Activated T-cell treated with anti-CD3 and anti-CD28 coated beads, Interleukin-2, amount 50 U/mL, for 4 hours (primary cell): ENCODE measurements around the gene KRTAP9-1. TPM values are rescaled to one million over a fixed set of nuclear protein-coding genes. Genes with fewer than 3 reads are reported as not detected.
"Not testable (repeated sequence)": the region's sequence is repeated elsewhere in the genome, so short reads cannot be mapped to it uniquely, and the experiment has no call there.

Source experiments
- ATAC-seq, 2 donors: fragments of 200-7000 bp; cut with Tn5 transposase; one replicate each; pipeline ENCODE4 v1.10.0; 2021
- DNase-seq: peaks from one replicate; pipeline ENCODE4 v3.0.0-alpha.2; 2020
- H3K27me3 Mint-ChIP-seq: one replicate; pipeline ENCODE4 v1.8.0; 2021; ENCODE audit warnings: low read depth, mixed read lengths
- H3K36me3 Mint-ChIP-seq: one replicate; pipeline ENCODE4 v1.8.0; 2022; ENCODE audit warnings: mixed read lengths; ENCODE audit not compliant: insufficient read depth
- H3K4me1 Mint-ChIP-seq: one replicate; pipeline ENCODE4 v1.8.0; 2021; ENCODE audit warnings: low read depth, mixed read lengths
- H3K4me3 Mint-ChIP-seq: one replicate; pipeline ENCODE4 v1.8.0; 2021; ENCODE audit warnings: mild to moderate bottlenecking, moderate library complexity, mixed read lengths
- H3K9me3 Mint-ChIP-seq: one replicate; pipeline ENCODE4 v1.8.0; 2021; ENCODE audit warnings: mixed read lengths
- total RNA-seq, 3 donors: library from RNA; stranded (reverse); gene quantifications; one replicate each; pipeline ENCODE4 v1.2.1, GENCODE V29; 2021

The KRTAP9-1 gene
- total RNA-seq, 3 donors from 2014 or later = not detected

DNA sequence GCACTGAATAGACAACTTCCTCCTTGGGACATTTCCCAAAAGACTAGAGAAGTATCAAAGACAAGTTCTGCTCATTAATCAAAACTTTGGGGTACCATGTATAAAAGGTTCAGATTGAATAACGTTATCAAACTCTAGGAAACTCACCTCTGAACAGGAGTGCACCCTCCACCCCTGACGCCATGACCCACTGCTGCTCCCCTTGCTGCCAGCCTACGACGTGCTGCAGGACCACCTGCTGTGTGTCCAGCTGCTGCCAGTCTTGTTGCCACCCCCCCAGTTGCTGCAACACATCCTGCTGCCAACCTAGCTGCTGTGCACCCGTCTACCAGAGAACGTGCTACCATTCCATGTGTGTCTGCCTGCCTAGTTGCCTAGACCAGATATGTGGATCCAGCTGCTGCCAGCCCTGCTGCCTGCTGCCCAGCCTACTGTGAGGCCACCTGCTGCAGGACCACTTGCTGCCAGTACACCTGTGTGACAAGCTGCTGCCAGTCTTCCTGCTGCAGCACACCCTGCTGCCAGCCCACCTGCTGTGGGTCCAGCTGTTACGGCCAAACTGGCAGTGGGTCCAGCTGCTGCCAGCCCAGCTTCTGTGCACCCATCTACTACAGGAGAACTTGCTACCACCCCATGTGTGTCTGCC lies 23.0 kb downstream of the KRTAP9-1 start:
- Mint-ChIP-seq H3K4me3 (no peak overlapping the region), H3K36me3 (no peaks in the 10 kb centered on the region), H3K27me3 (peaks cover 19% of the 10 kb centered on the region), H3K4me1 (peaks cover 12% of the 10 kb centered on the region), H3K9me3 (peaks cover 4% of the 10 kb centered on the region)
- DNase-seq = no peak
- ATAC-seq = no peak

DNA sequence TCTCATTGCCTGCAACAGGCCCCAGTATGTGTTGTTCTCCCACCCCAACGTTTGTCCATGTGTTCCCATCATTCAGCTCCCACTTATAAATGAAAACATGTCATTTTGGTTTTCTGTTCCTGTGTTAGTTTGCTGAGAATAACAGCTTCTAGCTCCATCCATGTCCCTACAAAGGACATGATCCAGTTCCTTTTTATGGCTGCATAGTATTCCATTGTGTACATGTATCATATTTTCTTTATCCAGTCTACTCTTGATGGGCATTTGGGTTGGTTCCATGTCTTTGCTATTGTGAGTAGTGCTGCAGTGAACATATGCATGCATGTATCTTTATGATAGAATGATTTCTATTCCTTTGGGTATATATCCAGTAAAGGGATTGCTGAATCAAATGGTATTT lies 26.0 kb downstream of the KRTAP9-1 start:
- ATAC-seq = no peak
- Mint-ChIP-seq H3K9me3 (peaks cover 5% of the 10 kb centered on the region), H3K4me3 (no peak overlapping the region), H3K27me3 (peaks cover 5% of the 10 kb centered on the region), H3K4me1 (peaks cover 12% of the 10 kb centered on the region), H3K36me3 (peaks cover 2% of the 10 kb centered on the region)
- DNase-seq = no peak

DNA sequence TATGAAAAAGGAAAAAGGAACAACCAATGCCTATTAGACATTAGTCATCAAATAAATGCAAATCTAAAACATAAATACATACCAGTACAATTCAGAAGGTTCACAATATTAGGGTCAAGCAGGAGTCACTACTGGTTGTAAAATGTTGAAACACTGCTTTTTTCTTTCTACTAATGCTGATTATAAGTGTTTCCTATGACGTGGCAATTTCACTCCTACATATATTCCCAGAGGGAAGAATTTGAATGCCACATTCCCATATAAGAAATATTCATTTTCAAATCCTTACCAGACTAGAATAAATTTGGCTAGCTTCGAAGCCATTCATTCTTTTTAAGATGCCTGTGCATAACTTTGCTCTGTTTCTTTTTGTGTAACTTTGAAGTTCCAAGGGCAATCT lies 34.1 kb downstream of the KRTAP9-1 start:
- ATAC-seq = no peak
- peaks cover 2% of the 10 kb centered on the region for H3K36me3 Mint-ChIP-seq
- H3K27me3 Mint-ChIP-seq = peaks cover 18% of the 10 kb centered on the region
- H3K4me3 Mint-ChIP-seq = no peak overlapping the region
- H3K4me1 Mint-ChIP-seq = no peaks in the 10 kb centered on the region
- H3K9me3 Mint-ChIP-seq = peaks cover 5% of the 10 kb centered on the region
- DNase-seq = no peak

DNA sequence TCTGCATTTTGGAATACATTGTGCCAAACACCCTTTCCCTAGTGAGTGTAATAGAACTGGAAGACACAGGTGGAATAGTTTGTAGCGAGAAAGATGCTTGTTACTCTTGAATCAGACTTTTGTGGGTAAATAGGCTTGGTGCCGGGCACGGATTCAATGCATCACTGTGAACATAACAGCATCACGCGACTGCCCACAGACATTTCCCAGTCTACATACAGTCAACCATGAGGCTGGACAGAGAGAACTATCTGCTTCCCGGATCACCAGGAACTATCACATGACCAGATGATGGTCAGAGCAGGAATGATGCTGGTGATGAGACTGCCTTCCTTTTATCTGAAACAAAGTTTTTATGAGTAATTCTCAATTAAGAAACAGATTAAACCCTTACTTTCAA lies 36.4 kb downstream of the KRTAP9-1 start:
- ATAC-seq (no peak), DNase-seq (no peak)
- no peaks in the 10 kb centered on the region for H3K9me3 Mint-ChIP-seq
- no peak overlapping the region for H3K4me3 Mint-ChIP-seq
- peaks cover 3% of the 10 kb centered on the region for H3K4me1 Mint-ChIP-seq
- peaks cover 21% of the 10 kb centered on the region for H3K27me3 Mint-ChIP-seq
- no peaks in the 10 kb centered on the region for H3K36me3 Mint-ChIP-seq

DNA sequence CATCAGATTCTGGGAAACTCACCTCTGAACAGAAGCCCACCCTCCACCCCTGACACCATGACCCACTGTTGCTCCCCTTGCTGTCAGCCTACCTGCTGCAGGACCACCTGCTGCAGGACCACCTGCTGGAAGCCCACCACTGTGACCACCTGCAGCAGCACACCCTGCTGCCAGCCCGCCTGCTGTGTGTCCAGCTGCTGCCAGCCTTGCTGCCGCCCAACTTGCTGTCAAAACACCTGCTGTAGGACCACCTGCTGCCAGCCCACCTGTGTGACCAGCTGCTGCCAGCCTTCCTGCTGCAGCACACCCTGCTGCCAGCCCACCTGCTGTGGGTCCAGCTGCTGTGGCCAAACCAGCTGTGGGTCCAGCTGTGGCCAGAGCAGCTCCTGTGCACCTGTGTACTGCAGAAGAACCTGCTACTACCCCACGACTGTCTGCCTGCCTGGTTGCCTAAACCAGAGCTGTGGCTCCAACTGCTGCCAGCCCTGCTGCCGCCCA lies 37.0 kb downstream of the KRTAP9-1 start, which contains the start of gene KRTAP9-2:
Gene KRTAP9-2, plus strand, starts transcription at position 51 of the 498 bp plus-strand sequence. Its CDS starts 7 bp downstream, at position 58.
- H3K27me3 Mint-ChIP-seq = peaks cover 21% of the 10 kb centered on the region
- ATAC-seq, DNase-seq, H3K9me3 Mint-ChIP-seq, H3K4me1 Mint-ChIP-seq, H3K4me3 Mint-ChIP-seq, H3K36me3 Mint-ChIP-seq: not testable (repeated sequence)

DNA sequence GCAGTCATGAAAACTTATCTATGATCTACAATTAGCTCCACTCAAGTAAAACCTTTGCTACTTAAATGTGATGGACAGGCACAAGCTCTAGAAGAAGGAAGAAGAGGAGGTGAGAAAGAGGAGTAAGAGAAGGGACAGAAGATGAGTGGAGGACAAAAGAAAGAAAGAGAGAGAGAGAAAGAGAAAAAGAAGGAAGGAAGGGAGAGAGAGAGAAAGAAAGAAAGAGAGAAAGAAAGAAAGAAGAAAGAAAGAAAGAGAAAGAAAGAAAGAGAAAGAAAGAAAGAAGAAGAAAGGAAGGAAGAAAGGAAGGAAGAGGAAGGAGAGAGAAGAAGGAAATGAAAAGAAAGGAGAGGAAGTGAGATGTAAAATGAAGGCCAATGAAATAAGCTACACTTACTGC lies 40.4 kb downstream of the KRTAP9-1 start:
- Mint-ChIP-seq H3K27me3 (peaks cover 23% of the 10 kb centered on the region), H3K9me3 (no peaks in the 10 kb centered on the region), H3K36me3 (no peaks in the 10 kb centered on the region), H3K4me1 (peaks cover 3% of the 10 kb centered on the region), H3K4me3 (no peak overlapping the region)
- no peak for DNase-seq
- ATAC-seq = no peak

DNA sequence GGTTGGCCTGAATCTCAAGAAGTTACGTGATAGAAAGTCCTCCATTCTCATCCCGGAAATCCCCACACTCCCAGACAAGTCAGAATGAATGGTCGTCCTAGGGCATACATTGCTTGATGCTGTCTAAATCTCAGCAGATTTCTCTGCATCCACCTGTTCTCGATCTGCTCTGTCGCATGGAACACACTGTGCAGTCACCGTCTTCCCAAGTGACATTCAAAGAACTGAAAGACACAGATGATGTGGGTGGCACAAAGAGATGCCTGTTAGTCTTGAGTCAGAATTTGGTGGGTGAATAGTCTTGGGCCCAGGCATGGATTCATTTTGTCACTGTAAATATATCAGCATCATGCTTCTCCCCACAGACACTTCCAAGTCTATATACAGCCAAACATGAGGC lies 42.0 kb downstream of the KRTAP9-1 start:
- no peak overlapping the region for H3K4me3 Mint-ChIP-seq
- ATAC-seq (no peak), DNase-seq (no peak)
- H3K9me3 Mint-ChIP-seq = no peaks in the 10 kb centered on the region
- H3K27me3 Mint-ChIP-seq = peaks cover 14% of the 10 kb centered on the region
- no peaks in the 10 kb centered on the region for H3K36me3 Mint-ChIP-seq
- peaks cover 3% of the 10 kb centered on the region for H3K4me1 Mint-ChIP-seq

DNA sequence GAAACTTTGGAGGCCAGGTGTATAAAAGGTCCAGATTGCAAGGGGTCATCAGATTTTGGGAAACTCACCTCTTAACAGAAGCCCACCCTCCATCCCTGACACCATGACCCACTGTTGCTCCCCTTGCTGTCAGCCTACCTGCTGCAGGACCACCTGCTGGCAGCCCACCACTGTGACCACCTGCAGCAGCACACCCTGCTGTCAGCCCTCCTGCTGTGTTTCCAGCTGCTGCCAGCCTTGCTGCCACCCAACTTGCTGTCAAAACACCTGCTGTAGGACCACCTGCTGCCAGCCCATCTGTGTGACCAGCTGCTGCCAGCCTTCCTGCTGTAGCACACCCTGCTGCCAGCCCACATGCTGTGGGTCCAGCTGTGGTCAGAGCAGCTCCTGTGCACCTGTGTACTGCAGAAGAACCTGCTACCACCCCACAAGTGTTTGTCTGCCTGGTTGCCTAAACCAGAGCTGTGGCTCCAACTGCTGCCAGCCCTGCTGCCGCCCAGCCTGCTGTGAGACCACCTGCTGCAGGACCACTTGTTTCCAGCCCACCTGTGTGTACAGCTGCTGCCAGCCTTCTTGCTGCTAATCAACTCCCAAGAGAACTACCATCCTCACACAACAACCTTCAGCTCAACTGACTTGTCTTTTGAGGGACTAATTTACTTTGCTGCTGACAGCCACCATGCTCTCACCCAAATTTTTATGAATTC lies 42.9 kb downstream of the KRTAP9-1 start, which contains the start of gene KRTAP9-3:
Gene KRTAP9-3, plus strand, starts transcription at position 51 of the 707 bp plus-strand sequence. Its CDS starts 53 bp downstream, at position 104.
- ATAC-seq, DNase-seq, H3K9me3 Mint-ChIP-seq, H3K4me1 Mint-ChIP-seq, H3K4me3 Mint-ChIP-seq, H3K36me3 Mint-ChIP-seq: not testable (repeated sequence)
- H3K27me3 Mint-ChIP-seq = peaks cover 13% of the 10 kb centered on the region

DNA sequence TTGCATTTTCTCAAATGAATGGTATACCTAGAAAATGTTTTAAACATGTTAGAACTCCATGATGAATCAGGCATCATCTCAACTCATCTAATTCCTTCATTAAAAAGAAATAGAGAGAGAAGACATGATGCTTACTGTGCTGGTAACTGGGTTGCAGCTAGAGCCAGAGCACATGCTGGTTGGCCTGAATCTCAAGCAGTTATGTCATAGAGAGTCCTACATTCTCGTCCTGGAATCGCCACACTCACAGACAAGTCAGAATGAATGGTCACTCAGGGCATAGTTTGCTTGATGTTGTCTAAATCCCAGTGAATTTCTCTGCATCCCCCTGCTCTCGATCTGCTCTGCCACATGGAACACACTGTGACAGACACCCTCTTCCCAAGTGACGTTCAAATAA lies 47.4 kb downstream of the KRTAP9-1 start:
- H3K9me3 Mint-ChIP-seq, H3K4me1 Mint-ChIP-seq, H3K36me3 Mint-ChIP-seq, H3K27me3 Mint-ChIP-seq, ATAC-seq, DNase-seq, H3K4me3 Mint-ChIP-seq: not testable (repeated sequence)

DNA sequence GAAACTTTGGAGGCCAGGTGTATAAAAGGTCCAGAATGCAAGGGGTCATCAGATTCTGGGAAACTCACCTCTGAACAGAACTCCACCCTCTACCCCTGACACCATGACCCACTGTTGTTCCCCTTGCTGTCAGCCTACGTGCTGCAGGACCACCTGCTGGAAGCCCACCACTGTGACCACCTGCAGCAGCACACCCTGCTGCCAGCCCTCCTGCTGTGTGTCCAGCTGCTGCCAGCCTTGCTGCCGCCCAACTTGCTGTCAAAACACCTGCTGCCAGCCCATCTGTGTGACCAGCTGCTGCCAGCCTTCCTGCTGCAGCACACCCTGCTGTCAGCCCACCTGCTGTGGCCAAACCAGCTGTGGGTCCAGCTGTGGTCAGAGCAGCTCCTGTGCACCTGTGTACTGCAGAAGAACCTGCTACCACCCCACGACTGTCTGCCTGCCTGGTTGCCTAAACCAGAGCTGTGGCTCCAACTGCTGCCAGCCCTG lies 48.3 kb downstream of the KRTAP9-1 start, which contains the start of gene KRTAP9-8:
Gene KRTAP9-8, plus strand, starts transcription at position 51 of the 489 bp plus-strand sequence. Its CDS starts 53 bp downstream, at position 104.
- DNase-seq, H3K4me1 Mint-ChIP-seq, ATAC-seq, H3K9me3 Mint-ChIP-seq, H3K4me3 Mint-ChIP-seq, H3K36me3 Mint-ChIP-seq, H3K27me3 Mint-ChIP-seq: not testable (repeated sequence)

Other genes with a start within 250 kb of the KRTAP9-1 start
- gene KRT39, start 222.9 kb upstream of the KRTAP9-1 start, total RNA-seq = not detected
- not detected for gene KRT40, start 205.6 kb upstream of the KRTAP9-1 start, total RNA-seq
- gene KRTAP3-3, start 195.7 kb upstream of the KRTAP9-1 start, total RNA-seq = not detected
- gene KRTAP3-2, start 190.0 kb upstream of the KRTAP9-1 start, total RNA-seq = not detected
- gene KRTAP3-1, start 180.8 kb upstream of the KRTAP9-1 start, total RNA-seq = not detected
- gene KRTAP1-5, start 162.7 kb upstream of the KRTAP9-1 start, total RNA-seq = not detected
- not detected for gene KRTAP1-4, start 159.7 kb upstream of the KRTAP9-1 start, total RNA-seq
- not detected for gene KRTAP1-3, start 155.0 kb upstream of the KRTAP9-1 start, total RNA-seq
- not detected for gene KRTAP1-1, start 148.4 kb upstream of the KRTAP9-1 start, total RNA-seq
- not detected for gene KRTAP2-1, start 142.6 kb upstream of the KRTAP9-1 start, total RNA-seq
- not detected for gene KRTAP2-2, start 134.7 kb upstream of the KRTAP9-1 start, total RNA-seq
- gene KRTAP2-3, start 129.8 kb upstream of the KRTAP9-1 start, total RNA-seq = not detected
- not detected for gene KRTAP2-4, start 124.0 kb upstream of the KRTAP9-1 start, total RNA-seq
- gene KRTAP4-7, start 105.7 kb upstream of the KRTAP9-1 start, total RNA-seq = not detected
- gene KRTAP4-8, start 91.7 kb upstream of the KRTAP9-1 start, total RNA-seq = not detected
- not detected for gene KRTAP4-16, start 87.7 kb upstream of the KRTAP9-1 start, total RNA-seq
- gene KRTAP4-9, start 84.5 kb upstream of the KRTAP9-1 start, total RNA-seq = not detected
- gene KRTAP4-11, start 71.5 kb upstream of the KRTAP9-1 start, total RNA-seq = not detected
- gene KRTAP4-12, start 65.7 kb upstream of the KRTAP9-1 start, total RNA-seq = not detected
- not detected for gene KRTAP4-6, start 49.3 kb upstream of the KRTAP9-1 start, total RNA-seq
- not detected for gene KRTAP4-5, start 40.1 kb upstream of the KRTAP9-1 start, total RNA-seq
- gene KRTAP4-4, start 29.1 kb upstream of the KRTAP9-1 start, total RNA-seq = not detected
- not detected for gene KRTAP4-3, start 21.7 kb upstream of the KRTAP9-1 start, total RNA-seq
- not detected for gene KRTAP4-2, start 11.7 kb upstream of the KRTAP9-1 start, total RNA-seq
- not detected for gene KRTAP4-1, start 5.0 kb upstream of the KRTAP9-1 start, total RNA-seq
- gene KRTAP9-2, start 36.8 kb downstream of the KRTAP9-1 start, total RNA-seq = not detected
- gene KRTAP9-3, start 42.6 kb downstream of the KRTAP9-1 start, total RNA-seq = not detected
- gene KRTAP9-8, start 48.1 kb downstream of the KRTAP9-1 start, total RNA-seq = not detected
- gene KRTAP9-4, start 59.8 kb downstream of the KRTAP9-1 start, total RNA-seq = not detected
- gene KRTAP9-9, start 65.5 kb downstream of the KRTAP9-1 start, total RNA-seq = not detected
- not detected for gene KRTAP9-6, start 75.5 kb downstream of the KRTAP9-1 start, total RNA-seq
- not detected for gene KRTAP9-7, start 85.8 kb downstream of the KRTAP9-1 start, total RNA-seq
- not detected for gene KRTAP29-1, start 113.0 kb downstream of the KRTAP9-1 start, total RNA-seq
- not detected for gene KRTAP16-1, start 119.4 kb downstream of the KRTAP9-1 start, total RNA-seq
- not detected for gene KRTAP17-1, start 125.8 kb downstream of the KRTAP9-1 start, total RNA-seq
- not detected for gene KRT33A, start 160.9 kb downstream of the KRTAP9-1 start, total RNA-seq
- gene KRT33B, start 179.9 kb downstream of the KRTAP9-1 start, total RNA-seq = not detected
- gene KRT34, start 192.4 kb downstream of the KRTAP9-1 start, total RNA-seq = not detected
- gene KRT31, start 207.7 kb downstream of the KRTAP9-1 start, total RNA-seq = not detected
- gene KRT37, start 234.7 kb downstream of the KRTAP9-1 start, total RNA-seq = not detected